Measurements from ENCODE around the gene UBE2QL1. TPM values are rescaled to one million over a fixed set of nuclear protein-coding genes. Genes with fewer than 3 reads are reported as not detected.

UBE2QL1 gene
- total RNA-seq, 1 experiment from 2014 or later = 0.11 TPM

DNA sequence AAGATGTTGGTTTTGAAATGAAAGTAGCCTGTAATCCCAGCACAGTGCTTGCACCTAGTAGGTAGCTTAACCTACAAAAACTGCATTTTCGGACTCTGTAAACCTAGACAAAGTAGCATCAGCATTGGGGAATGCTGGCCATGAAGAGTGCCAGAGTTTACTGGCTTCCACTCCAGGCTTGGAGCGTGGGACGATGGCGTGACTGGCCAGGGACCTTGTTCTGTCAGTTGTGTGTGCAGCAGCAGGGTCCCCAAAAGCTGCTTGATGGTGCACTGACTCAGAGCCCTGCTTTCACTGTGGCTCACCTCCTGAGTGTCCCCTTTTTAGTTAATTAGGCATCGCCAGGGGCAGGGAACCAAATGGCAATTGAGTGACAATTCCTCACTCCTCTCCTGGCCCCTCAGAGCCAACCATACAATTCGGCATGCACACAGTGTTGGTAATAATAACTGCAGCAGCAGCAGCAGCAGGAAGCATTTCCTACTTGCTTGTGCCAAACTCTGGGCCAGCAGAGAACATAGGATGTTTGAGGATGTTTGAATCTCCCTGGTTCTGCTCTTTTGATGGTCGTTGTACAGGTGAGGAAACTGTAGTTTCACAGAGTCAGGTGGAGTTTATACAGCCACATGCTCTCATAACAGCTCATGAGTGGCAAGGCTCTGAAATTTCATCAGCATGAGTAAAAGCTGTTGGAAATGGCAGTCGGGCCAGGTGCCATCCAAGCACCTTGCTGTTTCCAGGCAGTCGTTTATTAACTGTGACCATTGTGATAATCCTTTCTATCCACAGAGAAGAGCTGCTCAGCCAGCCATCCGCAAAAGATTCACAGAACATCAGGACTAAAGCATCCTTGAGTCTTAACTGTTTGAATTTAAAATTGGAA, 4.2 kb downstream of the UBE2QL1 start:
- H3K27me3 Mint-ChIP-seq (ENCODE audit: low read depth) = peaks cover 92% of the 10 kb centered on the region
- WGBS (ENCODE audit: extremely low coverage, insufficient read length, low lambda C conversion rate) = no CpG with 5 or more reads among the region's 10 CpGs
- no peak overlapping the region for H3K23ac ChIP-seq (ENCODE audit: insufficient read length, low read depth, low read length)

More for the DNA sequence above, 4.2 kb downstream of the UBE2QL1 start:
- H3K56ac ChIP-seq (ENCODE audit: insufficient read length, low read depth, low read length) = no peak overlapping the region
- Mint-ChIP-seq H3K4me3 (no peak overlapping the region), H3K9me3 (no peaks in the 10 kb centered on the region; a peak in 1 of 5 replicates), H3K27ac (no peak overlapping the region), H3K4me1 (peaks cover 13 to 18% of the 10 kb centered on the region in 2 experiments), H3K36me3 (ENCODE audit: insufficient read depth in 1 of 3, low read depth in 3 of 3) (no peaks in the 10 kb centered on the region; a peak in 1 of 7 replicates)
- no peak overlapping the region for H2AFZ ChIP-seq (ENCODE audit: low read length)
- no peak overlapping the region for H2BK5ac ChIP-seq (ENCODE audit: insufficient read length, low read length)
- no peak overlapping the region for H2BK12ac ChIP-seq (ENCODE audit: insufficient read length, low read depth, low read length)
- H4K20me1 ChIP-seq (ENCODE audit: control insufficient read depth, insufficient read depth, insufficient read length) = no peaks in the 10 kb centered on the region
- no peak for TF ChIP-seq CTCF (conservative IDR thresholded peaks at IDR 0.05)
- H4K5ac ChIP-seq (ENCODE audit: insufficient read length, low read depth, low read length) = no peak overlapping the region
- no peak overlapping the region for H3K4me2 ChIP-seq (ENCODE audit: insufficient read depth, insufficient read length, low read length)
- H3K9me3 ChIP-seq (ENCODE audit: control insufficient read depth, low read depth, low read length) = no peaks in the 10 kb centered on the region
- no peaks in the 10 kb centered on the region for H3K79me1 ChIP-seq (ENCODE audit: insufficient read depth, low read depth, low read length, poor library complexity, severe bottlenecking)
- H4K91ac ChIP-seq (ENCODE audit: insufficient read length, low read depth, low read length) = no peak overlapping the region
- no peak overlapping the region for H2BK20ac ChIP-seq (ENCODE audit: low read depth, low read length, poor library complexity, severe bottlenecking)
- H3K27ac ChIP-seq (ENCODE audit: insufficient read length, low read depth, low read length) = no peak overlapping the region
- H3K23me2 ChIP-seq (ENCODE audit: insufficient read length, low read depth, low read length, poor library complexity, severe bottlenecking) = peaks cover 4% of the 10 kb centered on the region
- H3K27me3 ChIP-seq (ENCODE audit: insufficient read depth, low read length) = peaks cover 38% of the 10 kb centered on the region
- H3K4ac ChIP-seq (ENCODE audit: low read depth, low read length) = no peak overlapping the region
- H4K8ac ChIP-seq (replicated peaks; ENCODE audit: insufficient read length, low read depth, low read length) = no peak overlapping the region
- H3K18ac ChIP-seq (ENCODE audit: insufficient read length, low read depth, low read length) = no peak overlapping the region
- H3K9ac ChIP-seq (ENCODE audit: extremely low read depth, insufficient read length, low read length) = no peak overlapping the region
- no peak overlapping the region for H2AK5ac ChIP-seq (ENCODE audit: insufficient read length, low read length)
- H2BK120ac ChIP-seq (ENCODE audit: low read depth, low read length, poor library complexity, severe bottlenecking) = no peak overlapping the region
- no peak overlapping the region for H3K14ac ChIP-seq (ENCODE audit: insufficient read depth, low read length)
- no peaks in the 10 kb centered on the region for H3K79me2 ChIP-seq (ENCODE audit: insufficient read depth, low read length)
- DNase-seq = no peak
- H2BK15ac ChIP-seq (ENCODE audit: low read depth, low read length) = no peak overlapping the region
- no peak overlapping the region for H3T11ph ChIP-seq (ENCODE audit: low read length)
- peaks cover 2% of the 10 kb centered on the region; the same call in 1 of the 2 replicates for H3K4me1 ChIP-seq (ENCODE audit: insufficient read depth, low read length)
